Endodermal cell (in vitro differentiated cells): ENCODE measurements around the gene CYB5D1. TPM values are rescaled to one million over a fixed set of nuclear protein-coding genes. Genes with fewer than 3 reads are reported as not detected.
A peak's percentile ranks its signal among the peaks of the same experiment; 100 is the strongest.

Source experiments
- DNase-seq: peaks from one replicate; pipeline ENCODE4 v3.0.0-alpha.2; 2017
- H3K27ac ChIP-seq: 2 replicates; pipeline ENCODE4 v1.5.1; 2013; ENCODE audit warnings: mild to moderate bottlenecking, low read depth, low read length, moderate library complexity
- H3K27me3 ChIP-seq: 2 replicates; pipeline ENCODE4 v1.6.1; 2013; ENCODE audit warnings: mild to moderate bottlenecking, low read length, moderate library complexity; ENCODE audit not compliant: insufficient read depth, control insufficient read depth, poor library complexity, severe bottlenecking
- H3K36me3 ChIP-seq: 2 replicates; pipeline ENCODE4 v1.7.0; 2013; ENCODE audit warnings: mild to moderate bottlenecking, low read length, moderate library complexity; ENCODE audit not compliant: control insufficient read depth, insufficient read depth
- H3K4me1 ChIP-seq: one replicate; pipeline ENCODE4 v1.7.0; 2013; ENCODE audit warnings: low read length; ENCODE audit not compliant: control insufficient read depth, insufficient read depth
- H3K4me3 ChIP-seq: 2 replicates; pipeline ENCODE4 v1.5.1; 2013; ENCODE audit warnings: mild to moderate bottlenecking, low read length, moderate library complexity
- H3K9ac ChIP-seq: 2 replicates; pipeline ENCODE4 v1.6.1; 2013; ENCODE audit warnings: mild to moderate bottlenecking, low read length, moderate library complexity; ENCODE audit not compliant: poor library complexity, severe bottlenecking; ENCODE audit errors: extremely low read depth
- H3K9me3 ChIP-seq: 2 replicates; pipeline ENCODE4 v1.6.1; 2013; ENCODE audit warnings: mild to moderate bottlenecking, low read length, moderate library complexity; ENCODE audit not compliant: control insufficient read depth
- H3K27ac Mint-ChIP-seq: 2 replicates; pipeline ENCODE4 v1.8.0; 2020; ENCODE audit warnings: mixed read lengths
- H3K27me3 Mint-ChIP-seq: 2 replicates; pipeline ENCODE4 v1.8.0; 2021; ENCODE audit warnings: mild to moderate bottlenecking, mixed read lengths; ENCODE audit not compliant: insufficient read depth
- H3K36me3 Mint-ChIP-seq: 2 replicates; pipeline ENCODE4 v1.8.0; 2020; ENCODE audit warnings: low read depth, mixed read lengths
- H3K4me1 Mint-ChIP-seq: 2 replicates; pipeline ENCODE4 v1.8.0; 2020; ENCODE audit warnings: mixed read lengths
- H3K4me3 Mint-ChIP-seq: 2 replicates; pipeline ENCODE4 v1.8.0; 2020; ENCODE audit warnings: mild to moderate bottlenecking, moderate library complexity, mixed read lengths
- H3K9me3 Mint-ChIP-seq: 2 replicates; pipeline ENCODE4 v1.8.0; 2020; ENCODE audit warnings: mild to moderate bottlenecking, mixed read lengths
- CTCF ChIP-seq: fragments of 200-600 bp; sonication (generic); conservative IDR thresholded peaks from 2 replicates; pipeline ENCODE4 v1.5.0; 2021; ENCODE audit warnings: antibody characterized with exemption, mild to moderate bottlenecking
- WGBS, 2 experiments: methylation state at CpG; one replicate each; pipeline versions ENCODE4 v1.1.5 to v1.1.7; 2013; ENCODE audit warnings: missing lambda C conversion rate in 2 of 2, mixed read lengths in 1 of 2; ENCODE audit not compliant: insufficient coverage in 1 of 2, insufficient read length in 1 of 2; 5-methylcytosine and 5-hydroxymethylcytosine counted together
- total RNA-seq, 2 donors: library from RNA; stranded (reverse); fragmentation: NEBNext Ultra II Directional in 1 of 2; extraction: Animal tissue kit (Norgen Biotek cat#: 25700) in 1 of 2; gene quantifications; 2 replicates in 1 of 2; 3 replicates in 1 of 2; pipeline ENCODE4 v1.2.1, GENCODE V29; 2021

The CYB5D1 gene
- total RNA-seq, 2 donors from 2014 or later, result 10.6 to 12.9 TPM

GRCh38 chr17:7835814-7836595 lies 21.8 kb upstream of the CYB5D1 start:
- H3K27me3 ChIP-seq, result peaks cover 23% of the 10 kb centered on the region
- peaks cover 4% of the 10 kb centered on the region for H3K36me3 ChIP-seq
- Mint-ChIP-seq H3K36me3 (peaks cover 11% of the 10 kb centered on the region), H3K4me3 (peak overlapping the region; percentile 93), H3K9me3 (no peaks in the 10 kb centered on the region), H3K4me1 (peaks cover 42% of the 10 kb centered on the region), H3K27me3 (peaks cover 30% of the 10 kb centered on the region), H3K27ac (peak overlapping the region; percentile 98)
- peak overlapping the region; percentile 92 for H3K4me3 ChIP-seq
- TF ChIP-seq CTCF, result no peak
- no peaks in the 10 kb centered on the region for H3K9me3 ChIP-seq
- peaks cover 9% of the 10 kb centered on the region for H3K4me1 ChIP-seq
- peak overlapping the region; percentile 95 for H3K27ac ChIP-seq
- DNase-seq, result no peak
- 0% methylated on average over 25 to 61 of the region's 61 CpGs for WGBS, 2 experiments
- H3K9ac ChIP-seq, result peak overlapping the region; percentile 97

GRCh38 chr17:7836596-7837407 lies 21.0 kb upstream of the CYB5D1 start:
- 0% methylated on average over 7 to 16 of the region's 19 CpGs for WGBS, 2 experiments
- peaks cover 46% of the 10 kb centered on the region for H3K4me1 Mint-ChIP-seq
- peaks cover 22% of the 10 kb centered on the region for H3K27me3 Mint-ChIP-seq
- peak; percentile 100 for DNase-seq
- peaks cover 11% of the 10 kb centered on the region for H3K4me1 ChIP-seq
- peak overlapping the region; percentile 97 for H3K9ac ChIP-seq
- H3K36me3 ChIP-seq, result peaks cover 6% of the 10 kb centered on the region
- TF ChIP-seq CTCF, result no peak
- H3K9me3 Mint-ChIP-seq, result no peaks in the 10 kb centered on the region
- peaks cover 13% of the 10 kb centered on the region for H3K36me3 Mint-ChIP-seq
- peak overlapping the region; percentile 95 for H3K27ac ChIP-seq
- H3K27ac Mint-ChIP-seq, result peak overlapping the region; percentile 98
- H3K4me3 ChIP-seq, result peak overlapping the region; percentile 92
- H3K9me3 ChIP-seq, result no peaks in the 10 kb centered on the region
- peaks cover 15% of the 10 kb centered on the region for H3K27me3 ChIP-seq
- peak overlapping the region; percentile 93 for H3K4me3 Mint-ChIP-seq

- H3K27ac ChIP-seq, result peak overlapping the region; percentile 77
- peaks cover 46% of the 10 kb centered on the region for H3K4me1 Mint-ChIP-seq
- H3K4me3 ChIP-seq, result peak overlapping the region; percentile 92
- peak overlapping the region; percentile 98 for H3K27ac Mint-ChIP-seq
- H3K4me1 ChIP-seq, result peaks cover 11% of the 10 kb centered on the region
- DNase-seq, result no peak
- peaks cover 13% of the 10 kb centered on the region for H3K36me3 Mint-ChIP-seq
- H3K9me3 ChIP-seq, result no peaks in the 10 kb centered on the region
- peaks cover 6% of the 10 kb centered on the region for H3K36me3 ChIP-seq
- H3K9ac ChIP-seq, result peak overlapping the region; percentile 46
- H3K27me3 Mint-ChIP-seq, result peaks cover 14% of the 10 kb centered on the region
- peak overlapping the region; percentile 93 for H3K4me3 Mint-ChIP-seq
- TF ChIP-seq CTCF, result no peak
- no peaks in the 10 kb centered on the region for H3K9me3 Mint-ChIP-seq
- peaks cover 8% of the 10 kb centered on the region for H3K27me3 ChIP-seq
- 5 to 13% methylated on average over 1 to 8 of the region's 8 CpGs for WGBS, 2 experiments
Measured at GRCh38 chr17:7837408-7838088, 20.3 kb upstream of the CYB5D1 start.
